Glomerular visceral epithelial cell (primary cell): Measurements from ENCODE around the gene NOC2L.

ENCODE experiments used
- DNase-seq: peaks from one replicate; pipeline ENCODE4 v3.0.0-alpha.2; 2016; ENCODE audit errors: extremely low spot score

Gene NOC2L

GRCh38 chr1:929712-930632 lies 29.1 kb downstream of the NOC2L start:
- no peak for DNase-seq

- no peak for DNase-seq
Measured at GRCh38 chr1:928825-929661, 30.0 kb downstream of the NOC2L start.

- no peak for DNase-seq
Measured at GRCh38 chr1:927748-928147, 31.3 kb downstream of the NOC2L start.

- DNase-seq = no peak
Measured at GRCh38 chr1:927234-927633, 31.8 kb downstream of the NOC2L start.

- no peak for DNase-seq
Measured at GRCh38 chr1:925561-926421, 33.3 kb downstream of the NOC2L start.

GRCh38 chr1:924656-925560 lies 34.1 kb downstream of the NOC2L start:
- no peak for DNase-seq

- no peak for DNase-seq
Measured at GRCh38 chr1:923991-924655, 34.9 kb downstream of the NOC2L start.

GRCh38 chr1:923131-923990 lies 35.7 kb downstream of the NOC2L start, which contains the start of gene SAMD11:
SAMD11 (plus strand) TSS chr1:923923; CDS start chr1:924432, 509 bp downstream.
- DNase-seq = peak; percentile 78

- peak; percentile 75 for DNase-seq
Measured at GRCh38 chr1:921011-921837, 37.8 kb downstream of the NOC2L start.

GRCh38 chr1:920521-920920 lies 38.5 kb downstream of the NOC2L start:
- DNase-seq = no peak

GRCh38 chr1:920010-920409 lies 39.0 kb downstream of the NOC2L start:
- no peak for DNase-seq

GRCh38 chr1:919271-919872 lies 39.7 kb downstream of the NOC2L start:
- DNase-seq = no peak

GRCh38 chr1:918843-919242 lies 40.2 kb downstream of the NOC2L start:
- DNase-seq = no peak

- no peak for DNase-seq
Measured at GRCh38 chr1:918353-918752, 40.7 kb downstream of the NOC2L start.

GRCh38 chr1:917466-918091 lies 41.5 kb downstream of the NOC2L start:
- DNase-seq = no peak

- no peak for DNase-seq
Measured at GRCh38 chr1:917076-917459, 42.0 kb downstream of the NOC2L start.
